ENCODE measurements around the gene APBB2. TPM values are rescaled to one million over a fixed set of nuclear protein-coding genes. Genes with fewer than 3 reads are reported as not detected.

The APBB2 gene
- total RNA-seq, 3 donors from 2014 or later (not counting 1 experiment from before 2014, with no cell fraction given) = 0.38 to 0.48 TPM; not detected in 1

DNA sequence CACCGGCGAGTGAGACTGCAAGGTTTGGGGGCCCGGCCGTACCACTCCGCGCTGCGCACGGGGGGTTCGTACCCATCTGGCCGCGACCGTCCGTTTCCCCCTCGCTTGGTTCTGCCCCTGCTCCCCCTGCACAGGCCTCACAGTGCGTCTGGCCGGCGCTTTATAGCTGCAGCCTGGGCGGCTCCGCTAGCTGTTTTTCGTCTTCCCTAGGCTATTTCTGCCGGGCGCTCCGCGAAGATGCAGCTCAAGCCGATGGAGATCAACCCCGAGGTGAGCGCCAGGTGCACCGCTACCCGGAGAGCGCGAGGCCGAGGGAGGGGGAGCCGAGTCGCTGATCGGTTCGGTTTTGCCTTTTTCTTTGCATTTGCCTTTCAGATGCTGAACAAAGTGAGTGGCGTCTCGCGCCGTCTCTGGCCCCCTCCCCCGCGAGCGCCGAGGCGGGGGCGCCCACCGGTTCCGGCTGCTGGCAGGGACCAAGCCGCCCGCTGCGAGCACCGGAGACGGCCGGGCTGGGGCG lies 42.5 kb upstream of the APBB2 start, which contains the start of gene UCHL1:
Gene UCHL1, plus strand, starts transcription at position 189 of the 517 bp plus-strand sequence. Its CDS starts 49 bp downstream, at position 238.
- TF ChIP-seq, protein P1, sequence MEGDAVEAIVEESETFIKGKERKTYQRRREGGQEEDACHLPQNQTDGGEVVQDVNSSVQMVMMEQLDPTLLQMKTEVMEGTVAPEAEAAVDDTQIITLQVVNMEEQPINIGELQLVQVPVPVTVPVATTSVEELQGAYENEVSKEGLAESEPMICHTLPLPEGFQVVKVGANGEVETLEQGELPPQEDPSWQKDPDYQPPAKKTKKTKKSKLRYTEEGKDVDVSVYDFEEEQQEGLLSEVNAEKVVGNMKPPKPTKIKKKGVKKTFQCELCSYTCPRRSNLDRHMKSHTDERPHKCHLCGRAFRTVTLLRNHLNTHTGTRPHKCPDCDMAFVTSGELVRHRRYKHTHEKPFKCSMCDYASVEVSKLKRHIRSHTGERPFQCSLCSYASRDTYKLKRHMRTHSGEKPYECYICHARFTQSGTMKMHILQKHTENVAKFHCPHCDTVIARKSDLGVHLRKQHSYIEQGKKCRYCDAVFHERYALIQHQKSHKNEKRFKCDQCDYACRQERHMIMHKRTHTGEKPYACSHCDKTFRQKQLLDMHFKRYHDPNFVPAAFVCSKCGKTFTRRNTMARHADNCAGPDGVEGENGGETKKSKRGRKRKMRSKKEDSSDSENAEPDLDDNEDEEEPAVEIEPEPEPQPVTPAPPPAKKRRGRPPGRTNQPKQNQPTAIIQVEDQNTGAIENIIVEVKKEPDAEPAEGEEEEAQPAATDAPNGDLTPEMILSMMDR (IDR thresholded peaks at IDR 0.05) = no peak
- Histone ChIP-seq H3K27ac (ENCODE audit: low read length) (no peak within 1 kb of the TSS), H3K9me3 (ENCODE audit: control insufficient read depth, insufficient read depth, low read length) (no peaks in the 10 kb centered on the region), H3K4me1 (ENCODE audit: control insufficient read depth, insufficient read depth, low read length) (peaks cover 7% of the 10 kb centered on the region), H3K4me3 (ENCODE audit: low read length) (no peak within 1 kb of the TSS), H3K27me3 (ENCODE audit: control insufficient read depth, insufficient read depth, low read length) (peaks cover 5% of the 10 kb centered on the region), H3K36me3 (ENCODE audit: control insufficient read depth, insufficient read depth, low read length) (no peaks in the 10 kb centered on the region)
- intact Hi-C loops (cut with micrococcal nuclease) = no loop called here
- DNase-seq = no peak
- Mint-ChIP-seq H3K27me3 (ENCODE audit: low read depth in 2 of 2) (peaks cover 31 to 42% of the 10 kb centered on the region in 2 donors), H3K4me1 (peaks cover 4 to 7% of the 10 kb centered on the region in 2 donors), H3K9me3 (peaks cover 0 to 2% of the 10 kb centered on the region in 2 donors), H3K27ac (no peak within 1 kb of the TSS), H3K4me3 (peak within 1 kb of the TSS; percentile 70), H3K36me3 (peaks cover 16% of the 10 kb centered on the region)
- 3% methylated on average over 55 of the region's 55 CpGs for WGBS (ENCODE audit: insufficient coverage)
- no peak for ATAC-seq

DNA sequence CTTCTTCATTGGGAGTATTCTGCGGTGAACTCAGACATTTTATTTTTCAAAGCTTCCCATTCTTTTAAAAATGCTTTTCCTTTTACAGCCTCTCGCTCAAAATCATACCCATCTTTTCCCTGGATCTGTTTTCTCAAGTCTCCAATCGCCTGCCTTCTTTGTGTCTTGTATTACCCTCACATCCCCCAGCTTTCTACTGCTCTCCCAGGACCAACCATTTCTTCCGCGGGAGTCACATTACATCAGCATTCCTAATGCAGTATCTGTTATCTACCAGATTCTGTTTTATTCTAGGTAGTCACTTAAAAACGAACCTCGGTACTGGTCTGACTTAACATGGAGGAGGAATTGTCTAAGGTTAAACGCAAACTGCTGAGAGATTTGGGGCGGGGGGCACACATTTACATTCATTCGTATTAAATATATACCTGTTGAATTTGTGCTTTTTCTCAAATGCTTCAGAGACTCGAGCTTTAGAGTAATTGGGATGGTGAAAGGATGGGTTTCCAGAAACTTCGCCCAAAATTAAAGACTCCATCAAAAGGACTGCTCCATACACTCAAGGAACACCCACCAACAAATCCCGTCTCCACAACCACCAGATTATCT lies 41.9 kb upstream of the APBB2 start:
- Mint-ChIP-seq H3K4me1 (peaks cover 4 to 7% of the 10 kb centered on the region in 2 donors), H3K27ac (no peak overlapping the region), H3K27me3 (ENCODE audit: low read depth in 2 of 2) (peaks cover 29 to 42% of the 10 kb centered on the region in 2 donors), H3K4me3 (no peak overlapping the region), H3K9me3 (peaks cover 0 to 2% of the 10 kb centered on the region in 2 donors), H3K36me3 (peaks cover 16% of the 10 kb centered on the region)
- 22% methylated on average over 8 of the region's 13 CpGs for WGBS (ENCODE audit: insufficient coverage)
- Histone ChIP-seq H3K36me3 (ENCODE audit: control insufficient read depth, insufficient read depth, low read length) (no peaks in the 10 kb centered on the region), H3K4me1 (ENCODE audit: control insufficient read depth, insufficient read depth, low read length) (peaks cover 7% of the 10 kb centered on the region), H3K27me3 (ENCODE audit: control insufficient read depth, insufficient read depth, low read length) (peaks cover 5% of the 10 kb centered on the region), H3K27ac (ENCODE audit: low read length) (no peak overlapping the region), H3K9me3 (ENCODE audit: control insufficient read depth, insufficient read depth, low read length) (no peaks in the 10 kb centered on the region), H3K4me3 (ENCODE audit: low read length) (no peak overlapping the region)
- no peak for ATAC-seq
- TF ChIP-seq, protein P1 (IDR thresholded peaks at IDR 0.05) = no peak
- no peak for DNase-seq
- intact Hi-C loops (cut with micrococcal nuclease) = no loop called here

DNA sequence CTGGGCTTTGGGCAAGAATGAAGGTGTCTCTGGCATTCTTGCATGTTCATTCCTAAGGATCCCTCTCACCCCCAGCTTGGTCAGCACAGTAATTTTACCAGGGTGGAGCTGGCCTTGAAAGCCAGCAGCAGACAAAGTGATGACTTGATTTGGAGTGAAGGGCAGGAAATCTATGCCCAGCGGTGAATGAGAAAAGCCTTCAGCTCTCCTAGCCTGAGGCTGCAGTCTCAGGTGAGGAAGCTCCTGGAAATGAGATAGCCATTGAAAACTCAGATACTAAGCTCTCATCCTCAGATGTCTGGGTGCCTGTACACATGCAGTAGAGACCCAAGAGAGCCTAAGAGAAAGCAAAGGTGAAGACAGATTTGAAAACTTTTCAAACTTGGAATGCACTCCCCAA lies 31.6 kb upstream of the APBB2 start:
- Histone ChIP-seq H3K27me3 (ENCODE audit: control insufficient read depth, insufficient read depth, low read length) (no peaks in the 10 kb centered on the region), H3K4me1 (ENCODE audit: control insufficient read depth, insufficient read depth, low read length) (no peaks in the 10 kb centered on the region), H3K4me3 (ENCODE audit: low read length) (no peak overlapping the region), H3K36me3 (ENCODE audit: control insufficient read depth, insufficient read depth, low read length) (no peaks in the 10 kb centered on the region), H3K27ac (ENCODE audit: low read length) (no peak overlapping the region), H3K9me3 (ENCODE audit: control insufficient read depth, insufficient read depth, low read length) (no peaks in the 10 kb centered on the region)
- no peak for ATAC-seq
- intact Hi-C loops (cut with micrococcal nuclease) = no loop called here
- 100% methylated on average over 1 of the region's 1 CpG for WGBS (ENCODE audit: insufficient coverage)
- Mint-ChIP-seq H3K4me3 (no peak overlapping the region), H3K4me1 (no peaks in the 10 kb centered on the region), H3K9me3 (no peaks in the 10 kb centered on the region), H3K36me3 (no peaks in the 10 kb centered on the region), H3K27ac (no peak overlapping the region), H3K27me3 (ENCODE audit: low read depth in 2 of 2) (peaks cover 3 to 23% of the 10 kb centered on the region in 2 donors)
- DNase-seq = no peak
- TF ChIP-seq, protein P1 (IDR thresholded peaks at IDR 0.05) = no peak

Data from natural killer cell (primary cell).